ENCODE results near the gene PDE4D.
"Not testable (repeated sequence)": the region's sequence is repeated elsewhere in the genome, so short reads cannot be mapped to it uniquely, and the experiment has no call there.

PDE4D gene

DNA sequence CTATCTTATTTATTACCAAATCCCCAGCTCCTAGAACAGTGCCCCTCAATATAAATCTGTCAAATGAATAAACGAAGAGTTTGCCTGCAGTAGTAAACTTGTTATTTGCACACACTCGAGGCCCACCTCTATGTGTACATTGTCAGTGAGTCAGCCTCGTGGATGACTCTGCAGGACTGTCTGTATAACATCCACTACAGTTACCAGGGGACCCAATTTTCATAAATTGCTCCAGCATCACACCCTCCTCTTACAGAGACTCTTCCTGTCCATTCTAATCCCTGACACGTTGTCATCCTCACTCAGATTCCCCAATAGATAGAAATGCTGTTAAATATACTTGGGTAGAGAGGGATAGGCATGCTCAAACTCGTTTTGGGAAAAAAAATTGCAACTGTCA lies 832.1 kb downstream of the PDE4D start:
- no peak overlapping the region for H3K4me3 ChIP-seq (replicated peaks; ENCODE audit: low read depth, low read length)
- H3K27me3 ChIP-seq (replicated peaks; ENCODE audit: control insufficient read depth, insufficient read depth, low read length), result no peaks in the 10 kb centered on the region
- no peak for TF ChIP-seq CTCF (IDR thresholded peaks at IDR 0.05; ENCODE audit: insufficient read depth, low read length, poor library complexity, severe bottlenecking)
- H3K36me3 ChIP-seq (ENCODE audit: control insufficient read depth, insufficient read depth, low read length), result no peaks in the 10 kb centered on the region
- DNase-seq (ENCODE audit: extremely low read depth, insufficient read length), result no peak

- no peak overlapping the region for H3K4me3 ChIP-seq (replicated peaks; ENCODE audit: low read depth, low read length)
- H3K27me3 ChIP-seq (replicated peaks; ENCODE audit: control insufficient read depth, insufficient read depth, low read length), result no peaks in the 10 kb centered on the region
- DNase-seq (ENCODE audit: extremely low read depth, insufficient read length), result no peak
- H3K36me3 ChIP-seq (ENCODE audit: control insufficient read depth, insufficient read depth, low read length), result no peaks in the 10 kb centered on the region
- TF ChIP-seq CTCF (IDR thresholded peaks at IDR 0.05; ENCODE audit: insufficient read depth, low read length, poor library complexity, severe bottlenecking), result no peak
These were observed 834.4 kb downstream of the PDE4D start for GRCh38 chr5:59058969-59059687.

DNA sequence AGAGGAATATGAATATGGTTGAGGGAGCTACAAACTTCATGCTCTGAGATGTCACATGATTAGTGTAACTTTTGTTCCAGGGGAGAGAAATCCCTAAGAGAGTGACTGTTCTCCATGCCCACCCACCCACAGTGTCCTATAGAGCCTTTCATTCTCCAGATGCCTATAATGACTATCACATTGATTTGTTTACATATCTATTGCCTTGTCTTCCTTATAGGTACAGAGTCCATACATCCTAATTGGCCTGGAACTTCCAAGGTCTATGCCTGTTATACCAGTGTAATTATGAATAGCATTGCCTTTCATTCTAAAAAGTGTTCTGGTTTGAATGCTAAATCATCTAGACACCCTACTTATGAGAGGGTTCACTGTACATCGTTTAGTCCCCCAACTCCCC lies 835.3 kb downstream of the PDE4D start:
- no peak overlapping the region for H3K4me3 ChIP-seq (replicated peaks; ENCODE audit: low read depth, low read length)
- no peak for DNase-seq (ENCODE audit: extremely low read depth, insufficient read length)
- TF ChIP-seq CTCF (IDR thresholded peaks at IDR 0.05; ENCODE audit: insufficient read depth, low read length, poor library complexity, severe bottlenecking), result no peak
- no peaks in the 10 kb centered on the region for H3K27me3 ChIP-seq (replicated peaks; ENCODE audit: control insufficient read depth, insufficient read depth, low read length)
- H3K36me3 ChIP-seq (ENCODE audit: control insufficient read depth, insufficient read depth, low read length), result no peaks in the 10 kb centered on the region

- not testable (repeated sequence) for H3K36me3 ChIP-seq (ENCODE audit: control insufficient read depth, insufficient read depth, low read length); H3K4me3 ChIP-seq (replicated peaks; ENCODE audit: low read depth, low read length); H3K27me3 ChIP-seq (replicated peaks; ENCODE audit: control insufficient read depth, insufficient read depth, low read length); DNase-seq (ENCODE audit: extremely low read depth, insufficient read length)
These were observed 836.9 kb downstream of the PDE4D start for GRCh38 chr5:59056599-59056998.

GRCh38 chr5:59055745-59056448 lies 837.6 kb downstream of the PDE4D start:
- no peak overlapping the region for H3K4me3 ChIP-seq (replicated peaks; ENCODE audit: low read depth, low read length)
- DNase-seq (ENCODE audit: extremely low read depth, insufficient read length), result no peak
- TF ChIP-seq CTCF (IDR thresholded peaks at IDR 0.05; ENCODE audit: insufficient read depth, low read length, poor library complexity, severe bottlenecking), result no peak
- no peaks in the 10 kb centered on the region for H3K27me3 ChIP-seq (replicated peaks; ENCODE audit: control insufficient read depth, insufficient read depth, low read length)
- H3K36me3 ChIP-seq (ENCODE audit: control insufficient read depth, insufficient read depth, low read length), result no peaks in the 10 kb centered on the region

- H3K4me3 ChIP-seq (replicated peaks; ENCODE audit: low read depth, low read length), result no peak overlapping the region
These were observed 838.5 kb downstream of the PDE4D start for GRCh38 chr5:59054963-59055528.

More at GRCh38 chr5:59054963-59055528, 838.5 kb downstream of the PDE4D start:
- TF ChIP-seq CTCF (IDR thresholded peaks at IDR 0.05; ENCODE audit: insufficient read depth, low read length, poor library complexity, severe bottlenecking), result no peak
- no peak for DNase-seq (ENCODE audit: extremely low read depth, insufficient read length)
- Histone ChIP-seq H3K36me3 (ENCODE audit: control insufficient read depth, insufficient read depth, low read length) (no peaks in the 10 kb centered on the region), H3K27me3 (replicated peaks; ENCODE audit: control insufficient read depth, insufficient read depth, low read length) (no peaks in the 10 kb centered on the region)
